Keratinocyte (primary cell): ENCODE measurements around the gene NUDT1. TPM values are rescaled to one million over a fixed set of nuclear protein-coding genes. Genes with fewer than 3 reads are reported as not detected.

ENCODE experiments used
- DNase-seq: peaks from one replicate; pipeline ENCODE4 v3.0.0-alpha.2; 2011; ENCODE audit warnings: low read depth, missing footprints, low spot score
- FAIRE-seq: peaks from 2 replicates; lab custom pipeline; 2011; peaks lifted over from hg19 to GRCh38; lab: Jason Lieb, UNC
- H2AFZ ChIP-seq: 2 replicates; pipeline ENCODE4 v1.6.0; 2012; ENCODE audit warnings: low read length, control low read depth, inconsistent platforms; ENCODE audit not compliant: control insufficient read depth
- H3K27ac ChIP-seq: 2 replicates; pipeline ENCODE4 v1.5.1; 2011; ENCODE audit warnings: low read length; ENCODE audit not compliant: control insufficient read depth, insufficient read depth
- H3K27me3 ChIP-seq: 3 replicates; pipeline ENCODE4 v1.6.0; 2011; ENCODE audit warnings: low read length; ENCODE audit not compliant: control insufficient read depth, insufficient read depth; ENCODE audit errors: extremely low read depth
- H3K36me3 ChIP-seq, 2 experiments: 2 replicates in 1 of 2; 3 replicates in 1 of 2; pipeline ENCODE4 v1.5.1; 2011; ENCODE audit warnings: low read length in 2 of 2, mild to moderate bottlenecking in 1 of 2; ENCODE audit not compliant: control insufficient read depth in 2 of 2, insufficient read depth in 2 of 2; ENCODE audit errors: extremely low read depth in 1 of 2
- H3K4me1 ChIP-seq: 3 replicates; pipeline ENCODE4 v1.5.1; 2011; ENCODE audit warnings: low read length; ENCODE audit not compliant: control insufficient read depth, insufficient read depth; ENCODE audit errors: extremely low read depth
- H3K4me2 ChIP-seq: 3 replicates; pipeline ENCODE4 v1.6.0; 2011; ENCODE audit warnings: low read depth, low read length; ENCODE audit not compliant: control insufficient read depth, insufficient read depth; ENCODE audit errors: extremely low read depth
- H3K4me3 ChIP-seq, 3 experiments: fragments of 200-600 bp in 1 of 3; sonication (generic) in 1 of 3; 2 replicates in 2 of 3; 3 replicates in 1 of 3; pipeline ENCODE4 v1.5.1; 2011 to 2016; ENCODE audit warnings: low read length in 3 of 3, mild to moderate bottlenecking in 3 of 3, control low read depth in 2 of 3, inconsistent platforms in 1 of 3, low read depth in 1 of 3, mixed read lengths in 1 of 3, mixed run types in 1 of 3, moderate library complexity in 1 of 3; ENCODE audit not compliant: control insufficient read depth in 2 of 3, insufficient read depth in 2 of 3; ENCODE audit errors: extremely low read depth in 1 of 3
- H3K79me2 ChIP-seq: 2 replicates; pipeline ENCODE4 v1.6.0; 2012; ENCODE audit warnings: low read length; ENCODE audit not compliant: control insufficient read depth, insufficient read depth
- H3K9ac ChIP-seq: 3 replicates; pipeline ENCODE4 v1.6.0; 2011; ENCODE audit warnings: low read length; ENCODE audit not compliant: control insufficient read depth, insufficient read depth; ENCODE audit errors: extremely low read depth
- H3K9me1 ChIP-seq: 3 replicates; pipeline ENCODE4 v1.6.0; 2011; ENCODE audit warnings: low read length; ENCODE audit not compliant: control insufficient read depth, insufficient read depth; ENCODE audit errors: extremely low read depth
- H3K9me3 ChIP-seq: 2 replicates; pipeline ENCODE4 v1.5.1; 2012; ENCODE audit warnings: low read depth, low read length; ENCODE audit not compliant: control insufficient read depth
- H4K20me1 ChIP-seq: 3 replicates; pipeline ENCODE4 v1.6.0; 2011; ENCODE audit warnings: low read length; ENCODE audit not compliant: control insufficient read depth, insufficient read depth; ENCODE audit errors: extremely low read depth
- CTCF ChIP-seq, 3 experiments: IDR thresholded peaks in 1 of 3; conservative IDR thresholded peaks in 1 of 3; optimal IDR thresholded peaks in 1 of 3; 2 replicates in 2 of 3; 3 replicates in 1 of 3; pipeline versions ENCODE3 to v1.5.1; 2011; ENCODE audit warnings: low read length in 3 of 3, mild to moderate bottlenecking in 3 of 3, moderate library complexity in 2 of 3, control low read depth in 1 of 3, inconsistent platforms in 1 of 3; ENCODE audit not compliant: insufficient read depth in 2 of 3; ENCODE audit errors: extremely low read depth in 1 of 3
- EZH2 ChIP-seq: IDR thresholded peaks from one replicate; pipeline ENCODE4 v1.6.1; 2012; ENCODE audit warnings: inconsistent platforms, mild to moderate bottlenecking, low read length, moderate library complexity
- dilution Hi-C: fragments of 300-500 bp; cut with MboI; formaldehyde crosslinking; loops from one replicate; pipeline ENCODE4 v1.7.0; 2020; ENCODE audit warnings: low sequenced_read_pairs; ENCODE audit not compliant: extremely low pct_ligation_motif_present
- polyA plus RNA-seq, 5 experiments: library from polyadenylated mRNA; depleted of rRNA in 3 of 5; stranded (reverse) in 3 of 5; stranded (forward) in 1 of 5; unstranded in 1 of 5; fragments of >200 nt; gene quantifications; 1 replicate in 1 of 5; 2 replicates in 3 of 5; 3 replicates in 1 of 5; pipeline versions ENCODE4 v1.2.1 to v1.2.3, GENCODE V29; 2011 to 2012; ENCODE audit warnings: missing spikeins in 2 of 5, low read depth in 1 of 5, low replicate concordance in 1 of 5

The NUDT1 gene
- polyA plus RNA-seq, 1 donor (not counting 4 experiments of a cell fraction or from before 2014, with no cell fraction given), result 21.9 TPM

DNA sequence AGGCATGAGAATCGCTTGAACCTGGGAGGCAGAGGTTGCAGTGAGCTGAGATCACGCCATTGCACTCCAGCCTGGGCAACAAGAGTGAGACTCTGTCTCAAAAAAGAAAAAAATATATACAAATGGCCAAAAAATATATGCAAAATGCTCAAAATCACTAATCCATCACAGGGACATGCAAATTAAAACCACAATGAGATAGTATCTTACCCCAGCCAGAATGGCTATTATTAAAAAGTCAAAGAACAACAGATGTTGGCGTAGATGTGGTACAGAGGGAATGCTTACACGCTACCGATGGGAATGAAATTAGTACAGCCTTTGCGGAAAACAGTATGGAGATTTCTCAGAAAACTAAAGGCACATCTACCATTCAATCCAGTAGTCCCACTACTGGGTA is 54.8 kb downstream of the NUDT1 start:
- Histone ChIP-seq H2AFZ (no peak overlapping the region), H3K9ac (no peak overlapping the region), H3K36me3 (no peaks in the 10 kb centered on the region), H3K79me2 (no peaks in the 10 kb centered on the region), H4K20me1 (no peaks in the 10 kb centered on the region), H3K9me3 (no peaks in the 10 kb centered on the region), H3K4me3 (no peak overlapping the region), H3K4me1 (no peaks in the 10 kb centered on the region), H3K27ac (no peak overlapping the region), H3K4me2 (no peak overlapping the region), H3K27me3 (no peaks in the 10 kb centered on the region), H3K9me1 (no peaks in the 10 kb centered on the region)
- FAIRE-seq (no peak), DNase-seq (no peak)
- dilution Hi-C loops, result no loop called here
- TF ChIP-seq EZH2, result no peak
- no peak for TF ChIP-seq CTCF (optimal IDR thresholded peaks at IDR 0.05 in 1 of 3, IDR thresholded peaks at IDR 0.05 in 1 of 3, conservative IDR thresholded peaks at IDR 0.05 in 1 of 3; ENCODE audit: extremely low read depth in 1 of 3, insufficient read depth in 2 of 3, low read length in 3 of 3)

DNA sequence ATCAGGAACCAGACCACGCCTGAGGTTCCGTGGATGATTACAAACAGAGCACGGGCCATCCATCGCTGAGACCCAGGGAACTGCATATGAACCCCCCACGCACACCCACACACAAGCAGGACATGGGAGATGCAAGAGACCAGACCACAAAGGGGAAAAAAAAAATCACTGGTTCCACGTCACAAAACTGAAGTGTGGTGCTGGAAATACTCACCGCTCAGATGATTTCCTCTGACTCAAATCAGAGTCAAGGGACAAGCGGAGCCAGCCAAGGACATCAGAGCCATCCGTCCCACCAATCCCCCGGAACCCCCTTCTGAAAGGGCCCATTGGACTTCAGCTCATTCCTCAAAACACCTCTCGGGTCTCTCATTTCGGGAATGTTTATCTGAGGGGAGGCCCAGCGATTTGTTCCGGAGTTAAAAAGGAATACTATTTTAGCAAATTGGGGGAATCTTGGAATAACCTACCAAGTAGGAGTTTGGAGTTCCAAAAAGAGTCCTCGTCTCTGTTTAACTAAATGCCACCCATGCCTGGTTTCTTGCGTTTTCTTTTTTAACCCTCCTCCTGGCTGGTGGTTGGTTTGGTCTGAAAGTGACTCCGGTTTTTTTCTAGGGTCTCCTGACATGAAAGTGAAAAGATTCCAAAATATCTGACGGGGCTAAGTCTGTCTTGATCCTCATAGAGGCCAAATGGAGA is 57.3 kb downstream of the NUDT1 start:
- Histone ChIP-seq H3K27ac (no peak overlapping the region), H3K79me2 (no peaks in the 10 kb centered on the region), H4K20me1 (no peaks in the 10 kb centered on the region), H3K9me3 (no peaks in the 10 kb centered on the region), H3K9me1 (no peaks in the 10 kb centered on the region), H3K9ac (no peak overlapping the region), H3K27me3 (no peaks in the 10 kb centered on the region), H3K4me3 (no peak overlapping the region), H3K4me1 (no peaks in the 10 kb centered on the region), H3K36me3 (no peaks in the 10 kb centered on the region), H2AFZ (no peak overlapping the region), H3K4me2 (no peak overlapping the region)
- FAIRE-seq, result no peak
- TF ChIP-seq CTCF (optimal IDR thresholded peaks at IDR 0.05 in 1 of 3, IDR thresholded peaks at IDR 0.05 in 1 of 3, conservative IDR thresholded peaks at IDR 0.05 in 1 of 3; ENCODE audit: extremely low read depth in 1 of 3, insufficient read depth in 2 of 3, low read length in 3 of 3), result no peak
- TF ChIP-seq EZH2, result no peak
- dilution Hi-C loops, result no loop called here
- DNase-seq, result no peak
